HUDEP-2 (cell line): Measurements from ENCODE around the gene ST7.
"Not testable (repeated sequence)": the region's sequence is repeated elsewhere in the genome, so short reads cannot be mapped to it uniquely, and the experiment has no call there.

ENCODE experiments used
- DNase-seq, 76 experiments: peaks; one replicate each; lab custom pipeline; 2025; ENCODE audit not compliant: unreplicated experiment in 76 of 76; lab: John Stamatoyannopoulos, UW

The ST7 gene

DNA sequence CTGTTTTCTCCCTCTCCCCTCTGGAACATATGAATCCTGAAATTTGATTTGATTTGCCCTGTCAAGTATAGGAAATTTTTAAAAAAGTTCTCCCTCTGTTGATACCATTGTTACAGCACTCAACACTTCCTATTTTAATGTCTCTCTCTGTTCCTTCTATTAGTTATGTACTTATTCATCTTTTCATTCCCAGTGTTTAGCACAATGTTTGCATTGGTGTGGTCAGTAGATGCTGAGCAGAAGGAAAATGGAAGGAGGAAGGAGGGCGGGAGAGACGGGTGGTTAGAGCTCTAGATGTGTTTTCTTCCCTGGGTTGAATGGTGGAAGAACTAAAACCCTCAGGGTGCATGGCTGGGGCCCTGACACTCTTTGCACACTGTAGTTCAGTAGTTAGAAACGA lies 290.1 kb downstream of the ST7 start:
- no peak for DNase-seq

DNA sequence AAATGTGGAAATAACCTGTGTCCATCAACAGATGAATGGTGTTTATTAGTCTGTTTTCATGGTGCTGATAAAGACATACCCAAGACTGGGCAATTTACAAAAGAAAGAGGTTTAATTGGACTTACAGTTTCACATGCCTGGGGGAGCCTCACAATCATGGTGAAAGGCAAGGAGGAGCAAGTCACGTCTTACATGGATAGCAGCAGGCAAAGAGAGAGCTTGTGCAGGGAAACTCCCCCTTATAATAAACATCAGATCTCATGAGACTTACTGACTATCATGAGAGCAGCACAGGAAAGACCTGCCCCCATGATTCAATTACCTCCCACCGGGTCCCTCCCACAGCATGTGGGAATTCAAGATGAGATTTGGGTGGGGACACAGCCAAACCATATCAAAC lies 292.4 kb downstream of the ST7 start:
- not testable (repeated sequence) for DNase-seq

DNA sequence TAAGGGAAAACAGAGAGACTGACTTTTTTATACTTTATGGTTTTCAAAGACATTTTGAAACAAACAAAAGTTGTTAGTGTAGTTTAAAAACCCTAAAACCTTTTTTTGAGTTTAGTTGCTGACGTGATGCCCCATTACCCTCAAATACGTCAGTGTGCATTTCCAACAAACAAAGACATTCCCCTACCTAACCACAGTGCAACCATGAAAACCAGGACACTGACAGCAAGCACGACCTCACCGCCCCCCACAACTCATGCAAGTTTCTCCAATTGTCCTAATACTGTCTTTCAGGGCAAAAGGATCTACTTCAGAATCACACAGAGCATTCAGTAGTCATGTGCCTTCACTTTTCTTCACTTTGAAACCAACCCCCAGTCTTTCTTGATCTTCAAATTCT lies 294.5 kb downstream of the ST7 start:
- no peak for DNase-seq

GRCh38 chr7:117248829-117249228 lies 295.5 kb downstream of the ST7 start:
- no peak for DNase-seq

DNA sequence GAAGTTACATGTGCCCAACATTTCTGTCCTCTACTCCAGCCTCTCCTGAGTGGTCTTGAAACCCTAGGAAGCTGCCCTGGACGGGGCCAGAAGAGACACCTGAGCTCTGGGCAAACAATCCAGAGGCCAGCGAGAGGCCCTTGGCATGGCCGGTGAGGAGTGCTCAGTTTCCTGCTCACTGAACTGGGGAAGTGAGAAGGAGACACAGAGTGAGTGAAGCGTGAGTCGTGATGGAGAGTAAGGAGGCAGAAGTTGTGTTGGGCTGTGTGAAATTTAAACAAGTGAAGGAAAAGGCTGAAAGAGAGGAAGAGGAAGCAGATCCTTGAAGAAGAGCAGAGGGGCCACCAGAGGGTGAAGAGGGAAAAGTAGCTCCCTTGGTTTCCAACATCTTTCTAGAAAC lies 296.4 kb downstream of the ST7 start:
- DNase-seq: no peak

DNA sequence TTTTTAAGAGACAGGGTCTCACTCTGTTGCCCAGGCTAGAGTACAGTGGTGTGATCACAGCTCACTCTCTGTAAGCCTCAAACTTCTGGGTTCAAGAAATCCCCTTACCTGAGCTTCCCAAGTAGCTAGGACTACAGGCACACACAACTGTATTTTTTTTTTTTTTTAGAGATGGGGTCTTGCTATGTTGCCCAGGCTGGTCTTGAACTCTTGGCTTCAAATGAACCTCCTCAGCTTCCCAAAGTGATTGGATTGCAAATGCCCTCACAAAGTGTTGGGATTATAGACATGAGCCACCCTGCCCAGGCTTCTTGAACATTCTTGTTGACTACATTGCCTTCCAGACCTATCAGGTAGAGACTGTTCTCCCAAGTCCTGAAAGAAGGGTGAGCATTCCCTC lies 296.9 kb downstream of the ST7 start:
- no peak for DNase-seq

GRCh38 chr7:117250801-117251200 lies 297.5 kb downstream of the ST7 start:
- no peak for DNase-seq

- DNase-seq: no peak
Observed at GRCh38 chr7:117251687-117252086, 298.4 kb downstream of the ST7 start.

DNA sequence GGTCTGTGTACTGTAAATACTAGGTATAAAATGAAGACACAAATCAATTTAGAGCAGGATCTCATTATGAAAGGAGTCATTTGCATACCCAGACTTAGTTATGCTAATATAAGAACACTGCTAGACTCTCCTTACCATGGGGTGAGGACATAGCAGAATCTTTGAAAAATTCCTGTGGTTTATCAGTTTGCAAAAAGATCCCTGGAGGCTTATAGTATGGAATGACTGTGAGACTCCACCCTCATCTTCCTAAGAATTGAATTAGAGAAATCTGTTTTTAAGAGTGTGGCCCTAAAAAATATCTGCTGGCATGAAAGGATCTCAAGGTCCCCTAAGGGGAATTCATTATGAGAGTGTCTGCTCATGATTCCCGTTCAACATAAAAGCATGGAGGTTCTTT lies 306.3 kb downstream of the ST7 start:
- DNase-seq: no peak

DNA sequence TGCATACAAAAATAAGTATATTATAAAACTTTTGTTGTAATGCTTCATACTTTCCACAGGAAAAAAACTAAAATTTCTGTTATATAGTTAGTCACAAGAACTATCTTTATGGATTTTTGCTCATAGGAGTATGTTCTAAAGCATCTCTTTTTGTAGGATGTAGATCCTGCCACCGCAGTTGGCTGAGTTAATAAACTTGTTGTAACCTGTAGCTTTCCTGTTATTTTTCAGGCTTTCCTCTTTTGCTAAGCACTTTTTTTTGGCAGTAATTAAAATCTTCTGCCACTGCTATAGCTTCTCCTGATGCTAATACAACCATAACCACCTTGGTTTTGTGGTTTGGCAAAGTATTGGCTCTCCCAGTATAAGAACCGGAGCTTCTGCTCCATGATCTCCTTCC lies 309.2 kb downstream of the ST7 start:
- DNase-seq: no peak

GRCh38 chr7:117264716-117265115 lies 311.4 kb downstream of the ST7 start:
- no peak for DNase-seq

DNA sequence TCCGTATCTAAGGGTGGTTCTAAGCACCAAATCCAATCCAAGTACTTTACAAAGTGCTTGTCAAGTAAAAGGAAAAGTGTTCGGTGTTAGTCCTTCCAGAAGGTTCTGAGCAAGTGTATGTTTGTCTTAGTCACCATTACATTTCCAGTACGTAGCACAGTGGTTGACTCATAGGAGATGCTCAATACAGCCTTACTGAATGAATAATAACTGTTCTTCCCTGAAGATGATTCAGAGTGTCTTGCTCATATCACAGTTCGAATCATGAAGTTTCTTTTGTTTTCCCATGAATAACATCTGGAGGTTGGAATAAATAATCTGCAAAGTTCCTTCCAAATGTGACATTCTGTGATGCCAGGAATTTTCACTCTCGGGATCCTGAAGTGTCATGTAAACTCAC lies 316.1 kb downstream of the ST7 start:
- no peak for DNase-seq

DNA sequence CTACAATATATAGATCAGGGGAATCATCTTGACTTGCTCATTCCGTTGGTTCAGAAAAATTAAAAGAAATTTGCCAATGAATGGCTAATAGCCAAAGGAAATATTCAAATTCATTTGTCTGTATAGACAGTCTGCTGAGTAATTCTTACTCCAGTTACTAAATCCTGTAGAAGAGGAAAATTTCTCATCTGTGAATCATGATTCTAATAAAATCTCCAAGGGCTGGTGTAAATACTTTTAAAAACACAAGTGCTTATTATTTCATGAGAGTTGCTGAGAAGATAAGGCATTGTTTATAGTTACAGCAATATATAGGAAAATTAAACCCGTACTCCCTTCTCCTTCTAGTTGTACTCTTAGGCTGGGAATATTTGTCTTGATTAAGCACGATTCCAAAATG lies 316.6 kb downstream of the ST7 start:
- DNase-seq: no peak

- no peak for DNase-seq
Observed at GRCh38 chr7:117270371-117270770, 317.1 kb downstream of the ST7 start.

DNA sequence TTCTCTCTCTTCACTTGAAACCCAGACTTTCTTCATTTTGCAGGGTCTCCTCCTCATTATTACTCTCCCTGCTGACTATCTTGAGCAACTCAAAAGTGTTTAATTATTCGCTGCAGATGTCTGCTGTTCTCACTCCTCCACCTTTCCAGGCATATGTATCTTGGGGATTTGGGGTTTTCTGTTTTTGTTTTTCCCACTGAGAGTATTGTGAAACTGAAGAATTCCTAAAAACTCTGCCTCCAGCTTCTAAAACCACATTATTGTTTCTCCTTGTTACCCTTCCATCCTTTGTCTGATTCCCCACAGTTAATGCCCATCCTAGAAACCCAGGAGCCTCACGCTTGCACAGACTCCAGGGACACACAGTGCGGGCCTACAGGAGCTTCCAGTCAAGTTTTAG lies 318.3 kb downstream of the ST7 start:
- no peak for DNase-seq

DNA sequence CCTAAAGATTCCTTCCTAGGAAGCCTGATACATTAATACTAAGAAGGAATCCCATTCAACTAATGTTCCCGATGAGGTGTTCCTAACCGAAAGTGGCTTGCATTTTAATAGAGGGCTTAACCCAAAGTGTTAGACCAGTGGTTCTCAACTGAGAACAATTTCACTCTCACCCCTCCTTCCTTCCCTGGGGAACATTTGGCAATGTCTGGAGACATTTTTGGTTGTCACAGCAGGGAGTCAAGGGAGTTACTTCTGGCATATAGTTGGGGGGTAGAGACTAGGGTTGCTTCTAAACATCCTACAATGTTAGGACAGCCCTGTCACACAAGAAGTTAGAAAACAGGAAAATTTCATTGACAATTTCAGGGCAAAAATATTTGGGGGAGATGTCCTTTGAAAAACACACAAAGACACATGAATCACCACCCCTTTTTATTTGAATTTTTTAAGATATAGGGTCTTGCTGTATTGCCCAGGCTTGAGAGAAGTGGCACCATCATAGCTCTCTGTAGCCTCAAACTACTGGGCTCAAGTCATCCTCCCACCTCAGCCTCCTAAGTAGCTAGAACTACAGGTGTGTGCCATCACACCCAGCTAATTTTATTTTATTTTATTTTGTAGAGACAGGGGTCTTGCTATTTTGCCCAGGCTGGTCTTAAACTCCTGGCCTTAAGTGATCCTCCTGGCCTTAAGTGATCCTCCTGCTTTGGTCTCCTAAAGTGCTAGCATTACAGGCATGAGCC lies 318.9 kb downstream of the ST7 start:
- DNase-seq: no peak

DNA sequence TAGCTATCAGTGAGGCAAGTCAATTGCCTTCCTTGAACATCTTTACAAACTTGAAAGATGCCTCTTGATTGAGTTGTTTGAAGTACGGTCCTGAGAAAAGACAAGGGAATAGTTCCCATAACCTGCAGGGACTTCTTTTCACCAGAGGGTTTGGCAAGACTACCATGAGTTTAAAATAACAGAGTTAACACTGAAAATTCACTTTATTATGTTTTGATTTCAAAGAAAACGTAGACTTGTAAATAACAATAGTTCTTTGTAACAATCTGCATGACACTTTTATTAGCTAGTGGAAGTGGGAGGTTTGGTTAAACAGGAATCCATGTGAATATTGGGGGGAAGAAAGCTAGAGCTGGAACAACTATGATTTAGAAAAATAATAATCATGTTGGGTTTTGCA lies 320.0 kb downstream of the ST7 start:
- no peak for DNase-seq

GRCh38 chr7:117273814-117274225 lies 320.5 kb downstream of the ST7 start:
- DNase-seq: no peak

GRCh38 chr7:117274951-117275350 lies 321.6 kb downstream of the ST7 start:
- DNase-seq: no peak

DNA sequence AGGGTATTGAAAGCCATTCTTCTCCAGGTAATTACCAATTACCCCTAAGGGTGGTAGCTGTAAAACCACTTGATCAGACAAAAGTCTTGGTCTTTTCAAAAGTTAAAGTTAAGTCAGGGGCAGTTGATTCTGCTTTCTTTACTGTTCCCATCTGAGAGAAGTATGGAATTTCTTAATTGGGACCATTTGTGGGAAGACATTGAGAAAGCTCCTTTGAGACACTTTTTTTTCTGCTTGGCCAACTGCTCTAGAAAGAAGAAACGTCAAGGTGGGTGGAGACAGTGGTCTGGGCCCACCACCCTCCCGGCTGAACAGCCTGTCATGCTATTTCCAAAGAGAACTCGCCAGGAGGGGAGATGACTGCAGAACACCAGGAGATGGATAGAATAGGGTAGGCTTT lies 324.3 kb downstream of the ST7 start:
- no peak for DNase-seq

- DNase-seq: no peak
Observed at GRCh38 chr7:117278040-117278439, 324.7 kb downstream of the ST7 start.

GRCh38 chr7:117279203-117279602 lies 325.9 kb downstream of the ST7 start:
- DNase-seq: no peak
